ENCODE results near the gene USP47.
A peak's percentile ranks its signal among the peaks of the same experiment; 100 is the strongest.

The USP47 gene

GRCh38 chr11:11860103-11860979 is 18.6 kb downstream of the USP47 start:
- Mint-ChIP-seq H3K9me3 (no peaks in the 10 kb centered on the region), H3K4me3 (peak overlapping the region; percentile 31), H3K4me1 (peaks cover 53% of the 10 kb centered on the region), H3K36me3 (ENCODE audit: insufficient read depth) (peaks cover 2% of the 10 kb centered on the region), H3K27ac (ENCODE audit: low read depth) (no peak overlapping the region), H3K27me3 (no peaks in the 10 kb centered on the region)
- no peak for DNase-seq (ENCODE audit: low spot score in 2 of 2)
- no peak for ATAC-seq (replicated peaks; ENCODE audit: extremely low read depth, poor library complexity, severe bottlenecking)

GRCh38 chr11:11862999-11863398 is 21.2 kb downstream of the USP47 start:
- no peaks in the 10 kb centered on the region for H3K27me3 Mint-ChIP-seq
- H3K4me3 Mint-ChIP-seq, result no peak overlapping the region
- H3K27ac Mint-ChIP-seq (ENCODE audit: low read depth), result no peak overlapping the region
- H3K36me3 Mint-ChIP-seq (ENCODE audit: insufficient read depth), result peaks cover 2% of the 10 kb centered on the region
- DNase-seq (ENCODE audit: low spot score in 2 of 2) (no peak), ATAC-seq (replicated peaks; ENCODE audit: extremely low read depth, poor library complexity, severe bottlenecking) (no peak)
- H3K9me3 Mint-ChIP-seq, result no peaks in the 10 kb centered on the region
- H3K4me1 Mint-ChIP-seq, result peaks cover 57% of the 10 kb centered on the region

- no peak for ATAC-seq (replicated peaks; ENCODE audit: extremely low read depth, poor library complexity, severe bottlenecking)
- Mint-ChIP-seq H3K4me3 (no peak overlapping the region), H3K9me3 (no peaks in the 10 kb centered on the region), H3K27ac (ENCODE audit: low read depth) (no peak overlapping the region), H3K4me1 (peaks cover 57% of the 10 kb centered on the region), H3K27me3 (no peaks in the 10 kb centered on the region), H3K36me3 (ENCODE audit: insufficient read depth) (no peaks in the 10 kb centered on the region)
- no peak for DNase-seq (ENCODE audit: low spot score in 2 of 2)
Measured at GRCh38 chr11:11864332-11864731, 22.6 kb downstream of the USP47 start.

- no peak for ATAC-seq (replicated peaks; ENCODE audit: extremely low read depth, poor library complexity, severe bottlenecking)
- no peak for DNase-seq (ENCODE audit: low spot score in 2 of 2)
- Mint-ChIP-seq H3K27ac (ENCODE audit: low read depth) (peak overlapping the region; percentile 35), H3K27me3 (no peaks in the 10 kb centered on the region), H3K36me3 (ENCODE audit: insufficient read depth) (no peaks in the 10 kb centered on the region), H3K4me3 (peak overlapping the region; percentile 7), H3K9me3 (no peaks in the 10 kb centered on the region), H3K4me1 (peaks cover 59% of the 10 kb centered on the region)
Measured at GRCh38 chr11:11864803-11865202, 23.0 kb downstream of the USP47 start.

GRCh38 chr11:11865449-11865848 is 23.7 kb downstream of the USP47 start:
- Mint-ChIP-seq H3K27ac (ENCODE audit: low read depth) (peak overlapping the region; percentile 35), H3K36me3 (ENCODE audit: insufficient read depth) (no peaks in the 10 kb centered on the region), H3K4me1 (peaks cover 62% of the 10 kb centered on the region), H3K27me3 (no peaks in the 10 kb centered on the region), H3K4me3 (peak overlapping the region; percentile 7), H3K9me3 (no peaks in the 10 kb centered on the region)
- ATAC-seq (replicated peaks; ENCODE audit: extremely low read depth, poor library complexity, severe bottlenecking) (no peak), DNase-seq (ENCODE audit: low spot score in 2 of 2) (no peak)

- no peak for ATAC-seq (replicated peaks; ENCODE audit: extremely low read depth, poor library complexity, severe bottlenecking)
- H3K4me1 Mint-ChIP-seq, result peaks cover 64% of the 10 kb centered on the region
- no peak overlapping the region for H3K27ac Mint-ChIP-seq (ENCODE audit: low read depth)
- H3K9me3 Mint-ChIP-seq, result no peaks in the 10 kb centered on the region
- no peaks in the 10 kb centered on the region for H3K36me3 Mint-ChIP-seq (ENCODE audit: insufficient read depth)
- no peak overlapping the region for H3K4me3 Mint-ChIP-seq
- no peak for DNase-seq (ENCODE audit: low spot score in 2 of 2)
- no peaks in the 10 kb centered on the region for H3K27me3 Mint-ChIP-seq
Measured at GRCh38 chr11:11866203-11866602, 24.4 kb downstream of the USP47 start.

- peaks cover 76% of the 10 kb centered on the region for H3K4me1 Mint-ChIP-seq
- ATAC-seq (replicated peaks; ENCODE audit: extremely low read depth, poor library complexity, severe bottlenecking) (no peak), DNase-seq (ENCODE audit: low spot score in 2 of 2) (no peak)
- no peak overlapping the region for H3K4me3 Mint-ChIP-seq
- H3K36me3 Mint-ChIP-seq (ENCODE audit: insufficient read depth), result no peaks in the 10 kb centered on the region
- no peaks in the 10 kb centered on the region for H3K9me3 Mint-ChIP-seq
- no peak overlapping the region for H3K27ac Mint-ChIP-seq (ENCODE audit: low read depth)
- no peaks in the 10 kb centered on the region for H3K27me3 Mint-ChIP-seq
Measured at GRCh38 chr11:11867720-11868119, 25.9 kb downstream of the USP47 start.

- no peak overlapping the region for H3K27ac Mint-ChIP-seq (ENCODE audit: low read depth)
- H3K4me3 Mint-ChIP-seq, result peak overlapping the region; percentile 31
- peaks cover 65% of the 10 kb centered on the region for H3K4me1 Mint-ChIP-seq
Measured at GRCh38 chr11:11871991-11872401, 30.2 kb downstream of the USP47 start.

GRCh38 chr11:11876458-11876857 is 34.7 kb downstream of the USP47 start:
- H3K4me1 Mint-ChIP-seq, result peaks cover 56% of the 10 kb centered on the region
- H3K9me3 Mint-ChIP-seq, result no peaks in the 10 kb centered on the region
- no peak for DNase-seq (ENCODE audit: low spot score in 2 of 2)

More at GRCh38 chr11:11871991-11872401, 30.2 kb downstream of the USP47 start:
- peaks cover 11% of the 10 kb centered on the region for H3K36me3 Mint-ChIP-seq (ENCODE audit: insufficient read depth)
- DNase-seq (ENCODE audit: low spot score in 2 of 2), result no peak
- H3K9me3 Mint-ChIP-seq, result no peaks in the 10 kb centered on the region
- ATAC-seq (replicated peaks; ENCODE audit: extremely low read depth, poor library complexity, severe bottlenecking), result no peak
- no peaks in the 10 kb centered on the region for H3K27me3 Mint-ChIP-seq

GRCh38 chr11:11880179-11880578 is 38.4 kb downstream of the USP47 start:
- Mint-ChIP-seq H3K4me1 (peaks cover 64% of the 10 kb centered on the region), H3K27ac (ENCODE audit: low read depth) (no peak overlapping the region), H3K9me3 (no peaks in the 10 kb centered on the region), H3K36me3 (ENCODE audit: insufficient read depth) (peaks cover 31% of the 10 kb centered on the region), H3K27me3 (no peaks in the 10 kb centered on the region), H3K4me3 (no peak overlapping the region)
- DNase-seq (ENCODE audit: low spot score in 2 of 2) (no peak), ATAC-seq (replicated peaks; ENCODE audit: extremely low read depth, poor library complexity, severe bottlenecking) (no peak)

More at GRCh38 chr11:11876458-11876857, 34.7 kb downstream of the USP47 start:
- no peak for ATAC-seq (replicated peaks; ENCODE audit: extremely low read depth, poor library complexity, severe bottlenecking)
- Mint-ChIP-seq H3K4me3 (no peak overlapping the region), H3K36me3 (ENCODE audit: insufficient read depth) (peaks cover 18% of the 10 kb centered on the region), H3K27ac (ENCODE audit: low read depth) (no peak overlapping the region), H3K27me3 (no peaks in the 10 kb centered on the region)

- Mint-ChIP-seq H3K36me3 (ENCODE audit: insufficient read depth) (peaks cover 42% of the 10 kb centered on the region), H3K4me3 (no peak overlapping the region), H3K27me3 (no peaks in the 10 kb centered on the region), H3K9me3 (no peaks in the 10 kb centered on the region), H3K4me1 (peaks cover 51% of the 10 kb centered on the region), H3K27ac (ENCODE audit: low read depth) (no peak overlapping the region)
- no peak for DNase-seq (ENCODE audit: low spot score in 2 of 2)
- no peak for ATAC-seq (replicated peaks; ENCODE audit: extremely low read depth, poor library complexity, severe bottlenecking)
Measured at GRCh38 chr11:11882539-11882938, 40.8 kb downstream of the USP47 start.

- Mint-ChIP-seq H3K27ac (ENCODE audit: low read depth) (no peak overlapping the region), H3K9me3 (no peaks in the 10 kb centered on the region), H3K4me1 (peaks cover 50% of the 10 kb centered on the region), H3K36me3 (ENCODE audit: insufficient read depth) (peaks cover 50% of the 10 kb centered on the region), H3K4me3 (peak overlapping the region; percentile 50), H3K27me3 (no peaks in the 10 kb centered on the region)
- ATAC-seq (replicated peaks; ENCODE audit: extremely low read depth, poor library complexity, severe bottlenecking) (no peak), DNase-seq (ENCODE audit: low spot score in 2 of 2) (no peak)
Measured at GRCh38 chr11:11884351-11884750, 42.6 kb downstream of the USP47 start.

- DNase-seq (ENCODE audit: low spot score in 2 of 2), result no peak
- Mint-ChIP-seq H3K4me1 (peaks cover 55% of the 10 kb centered on the region), H3K27ac (ENCODE audit: low read depth) (no peak overlapping the region), H3K9me3 (no peaks in the 10 kb centered on the region), H3K27me3 (no peaks in the 10 kb centered on the region), H3K4me3 (peak overlapping the region; percentile 50), H3K36me3 (ENCODE audit: insufficient read depth) (peaks cover 53% of the 10 kb centered on the region)
- no peak for ATAC-seq (replicated peaks; ENCODE audit: extremely low read depth, poor library complexity, severe bottlenecking)
Measured at GRCh38 chr11:11884774-11885481, 43.2 kb downstream of the USP47 start.
